VCaP (cell line): ENCODE measurements around the gene RAB12.
"Not testable (repeated sequence)": the region's sequence is repeated elsewhere in the genome, so short reads cannot be mapped to it uniquely, and the experiment has no call there.

Experiments
- H3K27ac ChIP-seq: fragments of 450-650 bp; 2 replicates; pipeline ENCODE4 v1.5.1; 2017
- CTCF ChIP-seq: fragments of 450-650 bp; conservative IDR thresholded peaks from 2 replicates; pipeline ENCODE4 v1.5.1; 2017; ENCODE audit warnings: mild to moderate bottlenecking, moderate library complexity

Gene RAB12, protein sequence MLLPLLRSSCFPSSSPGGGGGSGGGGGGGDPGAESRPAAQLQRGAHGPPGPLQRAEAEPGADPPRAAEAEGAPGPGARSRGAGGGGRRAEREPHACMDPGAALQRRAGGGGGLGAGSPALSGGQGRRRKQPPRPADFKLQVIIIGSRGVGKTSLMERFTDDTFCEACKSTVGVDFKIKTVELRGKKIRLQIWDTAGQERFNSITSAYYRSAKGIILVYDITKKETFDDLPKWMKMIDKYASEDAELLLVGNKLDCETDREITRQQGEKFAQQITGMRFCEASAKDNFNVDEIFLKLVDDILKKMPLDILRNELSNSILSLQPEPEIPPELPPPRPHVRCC

DNA sequence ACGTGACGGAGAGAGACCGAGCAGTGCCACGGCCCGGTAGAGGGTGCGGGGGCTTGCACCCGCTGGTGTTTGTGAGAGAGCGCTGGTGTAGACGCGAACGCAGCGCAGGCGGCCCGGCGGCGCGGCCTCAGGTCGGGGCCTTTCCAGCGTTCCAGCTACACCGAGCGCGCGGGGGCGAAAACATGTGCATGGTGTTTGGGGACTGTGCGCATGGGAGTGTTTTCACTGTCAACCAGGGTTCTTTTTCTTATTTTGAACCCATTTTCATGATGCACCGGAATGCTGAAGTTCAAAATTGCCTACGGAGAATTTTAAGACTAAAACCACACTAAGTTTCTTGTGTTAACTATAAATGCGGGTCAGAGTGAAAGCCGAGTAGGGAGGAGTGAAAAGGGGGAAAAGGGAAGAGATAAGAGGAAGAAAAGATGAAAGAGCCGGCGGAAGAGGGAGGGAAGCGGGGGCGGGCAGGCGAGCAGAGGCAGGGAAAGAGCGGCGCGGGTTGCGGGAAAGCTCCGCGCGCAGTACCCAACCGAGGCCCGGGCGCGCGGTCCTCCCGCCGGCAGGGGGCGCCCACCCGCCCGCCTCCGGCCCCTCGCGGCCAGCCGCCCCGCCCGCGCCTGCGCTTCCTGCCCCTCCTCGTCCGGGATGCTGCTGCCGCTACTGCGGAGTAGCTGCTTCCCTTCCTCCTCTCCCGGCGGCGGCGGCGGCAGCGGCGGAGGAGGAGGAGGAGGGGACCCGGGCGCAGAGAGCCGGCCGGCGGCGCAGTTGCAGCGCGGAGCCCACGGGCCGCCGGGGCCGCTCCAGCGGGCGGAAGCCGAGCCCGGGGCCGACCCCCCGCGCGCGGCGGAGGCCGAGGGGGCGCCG is at the start of gene RAB12:
RAB12 (plus strand) TSS at position 643 of the 864 bp plus-strand sequence; CDS start at position 646, 3 bp downstream.
- peak; percentile 94 for TF ChIP-seq CTCF
- H3K27ac ChIP-seq, result peak within 1 kb of the TSS; percentile 77

DNA sequence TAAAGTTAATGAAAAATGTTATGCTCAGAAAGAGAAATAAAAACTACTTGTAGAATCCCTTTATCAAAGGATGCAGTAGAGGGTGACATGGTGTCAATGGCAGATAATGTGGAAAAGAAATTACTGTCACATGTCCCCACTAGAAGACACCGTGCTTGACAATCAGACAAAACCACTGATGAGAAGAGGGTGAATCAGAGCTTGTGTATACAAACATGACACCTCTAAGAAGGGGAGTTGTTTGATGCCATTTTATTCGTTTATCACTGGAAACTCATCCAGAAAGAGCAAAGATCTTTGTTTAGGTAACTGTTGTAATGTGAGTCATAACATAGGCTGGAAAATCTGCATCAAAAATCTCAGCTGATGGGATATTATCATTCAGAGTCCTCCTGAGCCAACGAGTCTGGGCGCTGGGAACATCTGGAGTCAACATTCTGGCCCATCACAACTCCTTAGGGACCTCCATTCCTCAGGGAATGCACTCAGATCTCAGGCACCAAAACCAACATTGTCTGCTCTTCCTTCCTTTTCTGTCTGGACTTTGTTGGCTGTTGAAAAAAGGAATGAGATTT is 49.5 kb upstream of the RAB12 start:
- no peak for TF ChIP-seq CTCF
- no peak overlapping the region for H3K27ac ChIP-seq

DNA sequence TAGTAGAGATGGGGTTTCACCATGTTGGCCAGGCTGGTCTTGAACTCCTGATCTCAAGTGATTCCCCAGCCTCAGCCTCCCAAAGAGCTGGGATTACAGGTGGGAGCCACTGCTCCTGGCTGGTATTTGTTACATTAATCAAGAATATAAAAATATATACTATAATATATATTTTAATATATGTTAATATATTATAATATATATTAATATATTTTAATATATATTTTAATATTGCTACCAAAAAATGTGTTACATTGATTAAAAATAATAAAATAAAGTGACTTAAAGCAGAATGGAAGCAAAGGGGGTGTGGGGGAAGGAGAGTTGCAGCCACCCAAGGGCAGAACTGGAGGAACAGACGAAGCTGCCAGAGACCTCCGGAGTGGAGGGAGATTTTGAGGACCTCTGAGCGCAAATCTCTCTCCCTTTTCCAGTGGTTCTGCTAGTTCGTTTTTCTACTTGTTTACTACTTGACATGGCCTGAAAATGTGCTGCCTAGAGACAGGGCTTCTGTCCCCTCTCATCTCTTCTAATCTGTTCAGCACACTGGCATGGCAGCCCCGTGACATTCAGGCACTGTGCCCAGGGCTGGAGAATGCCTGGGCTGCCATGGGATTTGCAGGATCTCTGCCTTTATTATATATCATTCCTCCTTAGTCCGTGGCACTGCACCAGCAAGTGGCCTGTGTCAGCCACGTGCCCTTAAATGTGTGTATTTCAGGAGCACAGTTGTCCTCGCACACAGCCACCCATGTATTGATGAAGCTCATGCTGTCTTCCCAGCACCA is 47.9 kb upstream of the RAB12 start:
- TF ChIP-seq CTCF, result no peak
- no peak overlapping the region for H3K27ac ChIP-seq

GRCh38 chr18:8562070-8562469 is 47.2 kb upstream of the RAB12 start:
- H3K27ac ChIP-seq, result no peak overlapping the region
- TF ChIP-seq CTCF, result no peak

DNA sequence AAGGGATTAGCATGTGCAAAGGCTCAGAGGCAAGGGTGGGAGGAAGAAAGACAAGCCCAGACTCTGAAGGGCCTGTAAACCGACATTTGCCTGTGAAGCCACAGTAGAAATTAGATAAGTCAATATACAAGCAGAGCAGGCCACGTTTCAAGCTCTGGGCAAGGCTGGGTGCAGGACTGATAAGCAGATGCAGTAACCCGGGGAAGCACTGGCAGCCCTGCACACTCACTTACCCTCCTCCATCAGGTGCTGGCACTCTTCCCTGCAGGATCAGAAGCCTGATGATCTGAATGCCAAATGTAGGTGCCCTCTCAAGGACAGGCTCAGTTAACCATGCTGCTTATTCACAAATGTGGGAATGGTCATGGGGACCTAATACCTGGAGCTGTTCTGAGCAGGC is 46.3 kb upstream of the RAB12 start:
- H3K27ac ChIP-seq, result no peak overlapping the region

GRCh38 chr18:8571399-8571798 is 37.8 kb upstream of the RAB12 start:
- TF ChIP-seq CTCF, result no peak
- no peak overlapping the region for H3K27ac ChIP-seq

More for the DNA sequence above, 46.3 kb upstream of the RAB12 start:
- no peak for TF ChIP-seq CTCF

DNA sequence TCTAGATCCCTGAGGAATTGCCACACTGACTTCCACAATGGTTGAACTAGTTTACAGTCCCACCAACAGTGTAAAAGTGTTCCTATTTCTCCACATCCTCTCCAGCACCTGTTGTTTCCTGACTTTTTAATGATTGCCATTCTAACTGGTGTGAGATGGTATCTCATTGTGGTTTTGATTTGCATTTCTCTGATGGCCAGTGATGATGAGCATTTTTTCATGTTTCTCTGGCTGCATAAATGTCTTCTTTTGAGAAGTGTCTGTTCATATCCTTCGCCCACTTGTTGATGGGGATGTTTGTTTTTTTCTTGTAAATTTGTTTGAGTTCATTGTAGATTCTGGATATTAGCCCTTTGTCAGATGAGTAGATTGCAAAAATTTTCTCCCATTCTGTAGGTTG is 35.5 kb upstream of the RAB12 start:
- H3K27ac ChIP-seq, result not testable (repeated sequence)
